BLaER1 (cell line): ENCODE measurements around the gene SMC1B.

ENCODE experiments used
- H3K27ac ChIP-seq: shearing (Covaris generic); formaldehyde crosslinking; 2 replicates; pipeline ENCODE4 v1.8.1; 2022
- H3K27me3 ChIP-seq: shearing (Covaris generic); formaldehyde crosslinking; 2 replicates; pipeline ENCODE4 v1.8.1; 2022
- H3K36me3 ChIP-seq: shearing (Covaris generic); formaldehyde crosslinking; 2 replicates; pipeline ENCODE4 v1.8.1; 2022
- H3K4me1 ChIP-seq: shearing (Covaris generic); formaldehyde crosslinking; 2 replicates; pipeline ENCODE4 v1.8.1; 2022
- H3K4me2 ChIP-seq: shearing (Covaris generic); formaldehyde crosslinking; 2 replicates; pipeline ENCODE4 v1.8.1; 2022
- H3K4me3 ChIP-seq: shearing (Covaris generic); formaldehyde crosslinking; 2 replicates; pipeline ENCODE4 v1.8.1; 2022
- H3K9ac ChIP-seq: shearing (Covaris generic); formaldehyde crosslinking; 2 replicates; pipeline ENCODE4 v1.8.1; 2022
- H3K9me3 ChIP-seq: shearing (Covaris generic); formaldehyde crosslinking; 2 replicates; pipeline ENCODE4 v1.8.1; 2022
- H4K20me1 ChIP-seq: shearing (Covaris generic); formaldehyde crosslinking; 2 replicates; pipeline ENCODE4 v1.8.1; 2022
- Cebpa-rat ChIP-seq: shearing (Covaris generic); IDR thresholded peaks from 2 replicates; pipeline ENCODE4 v1.8.1; 2022

Gene SMC1B

GRCh38 chr22:45324311-45324711, 89.1 kb downstream of the SMC1B start:
- Histone ChIP-seq H3K27me3 (no peaks in the 10 kb centered on the region), H3K9me3 (no peaks in the 10 kb centered on the region), H3K9ac (no peak overlapping the region), H3K4me1 (peaks cover 47% of the 10 kb centered on the region), H3K4me3 (no peak overlapping the region), H3K36me3 (peaks cover 68% of the 10 kb centered on the region), H3K4me2 (no peak overlapping the region), H3K27ac (no peak overlapping the region), H4K20me1 (peaks cover 71% of the 10 kb centered on the region)
- TF ChIP-seq Cebpa-rat, result no peak

- Histone ChIP-seq H3K36me3 (peaks cover 62% of the 10 kb centered on the region), H4K20me1 (peaks cover 77% of the 10 kb centered on the region), H3K27ac (no peak overlapping the region), H3K4me3 (no peak overlapping the region), H3K9me3 (no peaks in the 10 kb centered on the region), H3K27me3 (no peaks in the 10 kb centered on the region), H3K4me2 (no peak overlapping the region), H3K9ac (no peak overlapping the region), H3K4me1 (peaks cover 53% of the 10 kb centered on the region)
- TF ChIP-seq Cebpa-rat, result no peak
Measured at GRCh38 chr22:45323695-45324094, 89.7 kb downstream of the SMC1B start.

- H3K9me3 ChIP-seq, result no peaks in the 10 kb centered on the region
- H3K9ac ChIP-seq, result no peak overlapping the region
- H3K27me3 ChIP-seq, result no peaks in the 10 kb centered on the region
- H3K4me3 ChIP-seq, result no peak overlapping the region
- H3K4me2 ChIP-seq, result peak overlapping the region; percentile 82; the same call in 1 of the 2 replicates
- H3K36me3 ChIP-seq, result peaks cover 56% of the 10 kb centered on the region
- peaks cover 60% of the 10 kb centered on the region for H3K4me1 ChIP-seq
- no peak for TF ChIP-seq Cebpa-rat
- H4K20me1 ChIP-seq, result peaks cover 84% of the 10 kb centered on the region
- no peak overlapping the region for H3K27ac ChIP-seq
Measured at GRCh38 chr22:45322873-45323525, 90.4 kb downstream of the SMC1B start.

GRCh38 chr22:45321827-45322226, 91.6 kb downstream of the SMC1B start:
- H3K4me2 ChIP-seq, result peak overlapping the region; percentile 82
- no peaks in the 10 kb centered on the region for H3K9me3 ChIP-seq
- H3K27me3 ChIP-seq, result no peaks in the 10 kb centered on the region
- H3K4me3 ChIP-seq, result no peak overlapping the region
- peaks cover 71% of the 10 kb centered on the region for H3K4me1 ChIP-seq
- peaks cover 89% of the 10 kb centered on the region for H4K20me1 ChIP-seq
- no peak overlapping the region for H3K27ac ChIP-seq
- H3K36me3 ChIP-seq, result peaks cover 45% of the 10 kb centered on the region
- H3K9ac ChIP-seq, result peak overlapping the region; percentile 32
- TF ChIP-seq Cebpa-rat, result no peak

- no peaks in the 10 kb centered on the region for H3K27me3 ChIP-seq
- no peaks in the 10 kb centered on the region for H3K9me3 ChIP-seq
- H3K27ac ChIP-seq, result no peak overlapping the region
- peak overlapping the region; percentile 74 for H3K4me2 ChIP-seq
- no peak for TF ChIP-seq Cebpa-rat
- no peak overlapping the region for H3K9ac ChIP-seq
- peaks cover 99% of the 10 kb centered on the region for H4K20me1 ChIP-seq
- no peak overlapping the region for H3K4me3 ChIP-seq
- H3K36me3 ChIP-seq, result peaks cover 44% of the 10 kb centered on the region
- peaks cover 85% of the 10 kb centered on the region for H3K4me1 ChIP-seq
Measured at GRCh38 chr22:45320357-45320976, 92.9 kb downstream of the SMC1B start.

- no peaks in the 10 kb centered on the region for H3K27me3 ChIP-seq
- H3K4me2 ChIP-seq, result peak overlapping the region; percentile 74
- peaks cover 99% of the 10 kb centered on the region for H4K20me1 ChIP-seq
- peaks cover 32% of the 10 kb centered on the region for H3K36me3 ChIP-seq
- H3K4me1 ChIP-seq, result peaks cover 92% of the 10 kb centered on the region
- TF ChIP-seq Cebpa-rat, result no peak
- H3K9ac ChIP-seq, result 0 out of 2 replicates have a peak overlapping the region, but pooled peaks have one; percentile 20
- H3K9me3 ChIP-seq, result no peaks in the 10 kb centered on the region
- no peak overlapping the region for H3K4me3 ChIP-seq
- H3K27ac ChIP-seq, result peak overlapping the region; percentile 60
Measured at GRCh38 chr22:45319324-45319685, 94.1 kb downstream of the SMC1B start.

- peak overlapping the region; percentile 60 for H3K27ac ChIP-seq
- no peaks in the 10 kb centered on the region for H3K27me3 ChIP-seq
- H3K9ac ChIP-seq, result peak overlapping the region; percentile 31; the same call in 1 of the 2 replicates
- no peak overlapping the region for H3K4me3 ChIP-seq
- H4K20me1 ChIP-seq, result peaks cover 99% of the 10 kb centered on the region
- no peaks in the 10 kb centered on the region for H3K9me3 ChIP-seq
- H3K4me2 ChIP-seq, result peak overlapping the region; percentile 74
- peaks cover 94% of the 10 kb centered on the region for H3K4me1 ChIP-seq
- no peak for TF ChIP-seq Cebpa-rat
- H3K36me3 ChIP-seq, result peaks cover 27% of the 10 kb centered on the region
Measured at GRCh38 chr22:45318558-45319323, 94.7 kb downstream of the SMC1B start.

- Histone ChIP-seq H3K4me3 (no peak overlapping the region), H3K9ac (peak overlapping the region; percentile 31; the same call in 1 of the 2 replicates), H3K27ac (no peak overlapping the region), H4K20me1 (peaks cover 99% of the 10 kb centered on the region), H3K4me2 (peak overlapping the region; percentile 74), H3K9me3 (no peaks in the 10 kb centered on the region), H3K27me3 (no peaks in the 10 kb centered on the region), H3K4me1 (peaks cover 91% of the 10 kb centered on the region), H3K36me3 (peaks cover 21% of the 10 kb centered on the region)
- TF ChIP-seq Cebpa-rat, result no peak
Measured at GRCh38 chr22:45318168-45318557, 95.2 kb downstream of the SMC1B start.

GRCh38 chr22:45317551-45318167, 95.7 kb downstream of the SMC1B start:
- H3K4me1 ChIP-seq, result peaks cover 89% of the 10 kb centered on the region
- no peak for TF ChIP-seq Cebpa-rat
- H3K4me3 ChIP-seq, result no peak overlapping the region
- no peak overlapping the region for H3K27ac ChIP-seq
- peaks cover 19% of the 10 kb centered on the region for H3K36me3 ChIP-seq
- no peak overlapping the region; the same call in 1 of the 2 replicates for H3K9ac ChIP-seq
- peaks cover 99% of the 10 kb centered on the region for H4K20me1 ChIP-seq
- H3K4me2 ChIP-seq, result peak overlapping the region; percentile 74
- H3K27me3 ChIP-seq, result no peaks in the 10 kb centered on the region
- H3K9me3 ChIP-seq, result no peaks in the 10 kb centered on the region
